Measurements from ENCODE around the gene NUDT1. TPM values are rescaled to one million over a fixed set of nuclear protein-coding genes. Genes with fewer than 3 reads are reported as not detected.

NUDT1 gene
- total RNA-seq, 1 experiment from 2014 or later = 117 TPM

DNA sequence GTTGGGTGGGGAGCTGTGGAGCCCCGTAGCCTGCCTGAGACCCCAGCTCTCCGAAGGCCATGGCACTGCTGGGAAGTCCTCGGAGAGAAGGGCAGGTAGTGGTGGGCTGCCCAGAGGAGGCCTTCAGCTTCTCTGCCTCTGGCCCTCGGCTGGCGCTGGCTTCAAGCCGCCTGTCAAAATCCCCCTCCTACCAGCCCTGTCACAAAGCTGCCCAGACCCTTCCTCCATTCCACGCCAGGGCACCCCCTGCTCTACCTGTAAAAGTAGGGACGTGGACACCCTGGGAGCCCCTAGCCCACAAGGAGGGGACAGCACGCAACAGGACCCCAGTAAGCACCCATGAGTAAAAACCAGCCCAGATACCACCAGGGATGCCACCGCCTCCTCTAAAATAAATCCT, 40.9 kb upstream of the NUDT1 start:
- BruUV-seq (replicated peaks) = no TSS peak
- H3K4me3 ChIP-seq (ENCODE audit: low read depth, low read length, poor library complexity, severe bottlenecking) = no peak overlapping the region
- TF ChIP-seq, protein P1, sequence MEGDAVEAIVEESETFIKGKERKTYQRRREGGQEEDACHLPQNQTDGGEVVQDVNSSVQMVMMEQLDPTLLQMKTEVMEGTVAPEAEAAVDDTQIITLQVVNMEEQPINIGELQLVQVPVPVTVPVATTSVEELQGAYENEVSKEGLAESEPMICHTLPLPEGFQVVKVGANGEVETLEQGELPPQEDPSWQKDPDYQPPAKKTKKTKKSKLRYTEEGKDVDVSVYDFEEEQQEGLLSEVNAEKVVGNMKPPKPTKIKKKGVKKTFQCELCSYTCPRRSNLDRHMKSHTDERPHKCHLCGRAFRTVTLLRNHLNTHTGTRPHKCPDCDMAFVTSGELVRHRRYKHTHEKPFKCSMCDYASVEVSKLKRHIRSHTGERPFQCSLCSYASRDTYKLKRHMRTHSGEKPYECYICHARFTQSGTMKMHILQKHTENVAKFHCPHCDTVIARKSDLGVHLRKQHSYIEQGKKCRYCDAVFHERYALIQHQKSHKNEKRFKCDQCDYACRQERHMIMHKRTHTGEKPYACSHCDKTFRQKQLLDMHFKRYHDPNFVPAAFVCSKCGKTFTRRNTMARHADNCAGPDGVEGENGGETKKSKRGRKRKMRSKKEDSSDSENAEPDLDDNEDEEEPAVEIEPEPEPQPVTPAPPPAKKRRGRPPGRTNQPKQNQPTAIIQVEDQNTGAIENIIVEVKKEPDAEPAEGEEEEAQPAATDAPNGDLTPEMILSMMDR (conservative IDR thresholded peaks at IDR 0.05; ENCODE audit: low read depth, low read length) = no peak
- no peak for TF ChIP-seq EZH2 (IDR thresholded peaks at IDR 0.05; ENCODE audit: borderline replicate concordance, low read depth, low read length, poor library complexity, severe bottlenecking)
- no peaks in the 10 kb centered on the region for H3K27me3 ChIP-seq (replicated peaks; ENCODE audit: insufficient read depth, low read depth, low read length, poor library complexity)
- no peaks in the 10 kb centered on the region for H3K9me3 ChIP-seq (ENCODE audit: low read depth, low read length, poor library complexity, severe bottlenecking)
- CTCF ChIA-PET = no interaction called here
- intact Hi-C loops (cut with micrococcal nuclease; ENCODE audit: unreplicated experiment) = loop anchor here (10.0 kb wide), 1 partner anchor 536 kb away; no protein-coding TSS in a partner anchor
- POLR2A ChIA-PET (ENCODE audit: low non-redundant PET) = no interaction called here
- no peak for DNase-seq (ENCODE audit: low spot score)
- peaks cover 10% of the 10 kb centered on the region for H3K4me1 ChIP-seq (ENCODE audit: insufficient read depth, low read length, poor library complexity, severe bottlenecking)
- no peak overlapping the region for H3K27ac ChIP-seq (ENCODE audit: low read depth, low read length, poor library complexity, severe bottlenecking)
- H3K36me3 ChIP-seq (ENCODE audit: insufficient read depth, low read length, poor library complexity, severe bottlenecking) = peaks cover 5% of the 10 kb centered on the region

DNA sequence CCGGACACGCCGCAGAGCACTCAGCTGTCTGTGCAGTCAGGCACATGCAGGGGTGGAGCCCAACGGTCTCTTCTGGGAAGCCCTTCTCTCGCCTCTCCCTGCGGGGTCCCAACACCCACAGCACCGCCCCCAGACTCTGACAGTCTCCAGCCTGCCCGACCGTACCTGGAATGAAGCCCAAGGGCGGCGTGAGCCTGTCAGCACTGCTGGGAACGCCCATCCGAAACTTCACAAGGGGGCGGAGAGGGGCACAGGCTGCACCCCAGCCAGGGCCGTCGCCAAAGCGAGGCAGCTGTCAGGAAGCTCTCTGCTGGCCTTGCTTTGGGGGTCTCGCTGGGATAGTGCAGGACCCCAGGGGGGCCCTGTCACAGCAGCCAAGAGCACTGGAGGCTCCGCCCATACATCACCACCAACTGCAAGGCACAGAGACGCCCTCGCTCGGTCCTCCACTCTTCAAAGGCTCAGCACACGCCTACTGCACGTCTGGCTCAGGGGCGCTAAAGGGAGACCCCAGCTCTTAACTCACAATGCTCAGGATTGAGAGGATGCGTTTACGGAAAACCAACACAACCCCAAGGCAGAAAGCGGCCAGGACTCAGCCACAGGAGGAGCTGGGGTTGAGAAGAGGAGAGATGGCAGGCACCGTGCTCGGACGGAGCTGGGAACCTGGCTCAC, 40.2 kb upstream of the NUDT1 start:
- intact Hi-C loops (cut with micrococcal nuclease; ENCODE audit: unreplicated experiment) = loop anchor here (10.0 kb wide), 1 partner anchor 537 kb away; no protein-coding TSS in a partner anchor
- H3K4me3 ChIP-seq (ENCODE audit: low read depth, low read length, poor library complexity, severe bottlenecking) = no peak overlapping the region
- no peaks in the 10 kb centered on the region for H3K9me3 ChIP-seq (ENCODE audit: low read depth, low read length, poor library complexity, severe bottlenecking)
- no peak overlapping the region for H3K27ac ChIP-seq (ENCODE audit: low read depth, low read length, poor library complexity, severe bottlenecking)
- H3K4me1 ChIP-seq (ENCODE audit: insufficient read depth, low read length, poor library complexity, severe bottlenecking) = peaks cover 10% of the 10 kb centered on the region
- no peaks in the 10 kb centered on the region for H3K36me3 ChIP-seq (ENCODE audit: insufficient read depth, low read length, poor library complexity, severe bottlenecking)
- ChIA-PET CTCF (no interaction called here), POLR2A (ENCODE audit: low non-redundant PET) (no interaction called here)
- DNase-seq (ENCODE audit: low spot score) = no peak
- TF ChIP-seq, protein P1 (conservative IDR thresholded peaks at IDR 0.05; ENCODE audit: low read depth, low read length) = no peak
- no peak for TF ChIP-seq EZH2 (IDR thresholded peaks at IDR 0.05; ENCODE audit: borderline replicate concordance, low read depth, low read length, poor library complexity, severe bottlenecking)
- no peaks in the 10 kb centered on the region for H3K27me3 ChIP-seq (replicated peaks; ENCODE audit: insufficient read depth, low read depth, low read length, poor library complexity)
- no TSS peak for BruUV-seq (replicated peaks)

DNA sequence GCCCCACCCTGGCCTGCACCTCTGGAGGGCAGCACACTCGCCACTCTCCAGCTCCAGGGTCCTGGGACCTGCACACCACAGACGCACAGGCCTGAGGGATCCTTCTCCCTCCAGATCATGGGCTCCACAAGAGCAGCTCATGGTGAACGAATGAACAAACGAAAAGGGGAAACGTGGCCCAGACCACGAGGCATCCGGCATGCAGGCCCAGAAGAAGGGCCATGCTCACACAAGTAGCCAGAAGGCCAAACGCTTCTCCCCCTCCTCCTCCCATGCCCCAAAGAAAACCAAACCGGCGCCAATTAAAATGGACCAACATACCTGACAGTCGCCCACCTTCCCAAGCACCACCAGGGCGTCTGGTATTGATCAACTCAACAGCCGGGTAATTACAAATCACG, 39.7 kb upstream of the NUDT1 start:
- ChIA-PET POLR2A (ENCODE audit: low non-redundant PET) (no interaction called here), CTCF (no interaction called here)
- Histone ChIP-seq H3K9me3 (ENCODE audit: low read depth, low read length, poor library complexity, severe bottlenecking) (no peaks in the 10 kb centered on the region), H3K27me3 (replicated peaks; ENCODE audit: insufficient read depth, low read depth, low read length, poor library complexity) (no peaks in the 10 kb centered on the region), H3K4me3 (ENCODE audit: low read depth, low read length, poor library complexity, severe bottlenecking) (no peak overlapping the region), H3K4me1 (ENCODE audit: insufficient read depth, low read length, poor library complexity, severe bottlenecking) (peaks cover 10% of the 10 kb centered on the region), H3K36me3 (ENCODE audit: insufficient read depth, low read length, poor library complexity, severe bottlenecking) (no peaks in the 10 kb centered on the region), H3K27ac (ENCODE audit: low read depth, low read length, poor library complexity, severe bottlenecking) (no peak overlapping the region)
- BruUV-seq (replicated peaks) = no TSS peak
- no peak for TF ChIP-seq EZH2 (IDR thresholded peaks at IDR 0.05; ENCODE audit: borderline replicate concordance, low read depth, low read length, poor library complexity, severe bottlenecking)
- TF ChIP-seq, protein P1 (conservative IDR thresholded peaks at IDR 0.05; ENCODE audit: low read depth, low read length) = no peak
- intact Hi-C loops (cut with micrococcal nuclease; ENCODE audit: unreplicated experiment) = loop anchor here (10.0 kb wide), 1 partner anchor 538 kb away; no protein-coding TSS in a partner anchor
- DNase-seq (ENCODE audit: low spot score) = no peak

Measured in A673 (cell line).